GM12878 (cell line): ENCODE results near the gene GLTP. TPM values are rescaled to one million over a fixed set of nuclear protein-coding genes. Genes with fewer than 3 reads are reported as not detected.

ENCODE experiments used
- ATAC-seq: fragments of 200-7000 bp; cut with Tn5 transposase; 3 replicates; pipeline ENCODE4 v1.9.1; 2020; ENCODE audit warnings: mild to moderate bottlenecking, moderate library complexity
- BruUV-seq: library from RNA; stranded (reverse); fragments of 400-500 nt; replicated peaks from 2 replicates; lab custom pipeline; 2021; lab: Mats Ljungman, UMichigan
- CTCF ChIA-PET: fragments of 300-600 bp; sonication (Branson Sonifier 250); formaldehyde crosslinking; extraction: SDS; loops from one replicate; lab custom pipeline; 2021; ENCODE audit warnings: inconsistent platforms; lab: Yijun Ruan, JAX
- POLR2A ChIA-PET: fragments of 350-600 bp; formaldehyde crosslinking; extraction: SDS; loops from one replicate; lab custom pipeline; 2021; ENCODE audit warnings: inconsistent platforms; lab: Charles Lee
- RAD21 ChIA-PET: fragments of 300-600 bp; sonication (Branson Sonifier 250); formaldehyde crosslinking; loops from one replicate; lab custom pipeline; 2023; ENCODE audit warnings: antibody characterized with exemption; ENCODE audit not compliant: unreplicated experiment; lab: Charles Lee
- SMC1A ChIA-PET: fragments of 300-600 bp; sonication (Branson Sonifier 250); formaldehyde crosslinking; loops from one replicate; lab custom pipeline; 2023; ENCODE audit not compliant: unreplicated experiment, uncharacterized antibody; lab: Charles Lee
- DNase-seq: peaks from one replicate; pipeline ENCODE4 v3.0.0-alpha.2; 2011; ENCODE audit warnings: low read depth, low spot score
- FAIRE-seq: peaks from 3 replicates; lab custom pipeline; 2011; peaks lifted over from hg19 to GRCh38; lab: Jason Lieb, UNC
- H2AFZ ChIP-seq: 2 replicates; pipeline ENCODE4 v1.6.0; 2011; ENCODE audit warnings: low read depth, low read length, control low read depth; ENCODE audit not compliant: control insufficient read depth
- H3K27ac ChIP-seq: 2 replicates; pipeline ENCODE4 v1.5.1; 2011; ENCODE audit warnings: control low read depth; ENCODE audit not compliant: control insufficient read depth, insufficient read depth
- H3K27me3 ChIP-seq, 2 experiments: replicated peaks in 1 of 2; 2 replicates each; pipeline versions ENCODE4 v1.6.0 to v1.6.1; 2011; ENCODE audit warnings: low read length in 1 of 2; ENCODE audit not compliant: control insufficient read depth in 2 of 2, insufficient read depth in 2 of 2
- H3K36me3 ChIP-seq, 2 experiments: 2 replicates each; pipeline ENCODE4 v1.5.1; 2011; ENCODE audit warnings: low read length in 1 of 2; ENCODE audit not compliant: control insufficient read depth in 2 of 2, insufficient read depth in 2 of 2
- H3K4me1 ChIP-seq: 2 replicates; pipeline ENCODE4 v1.6.1; 2011; ENCODE audit warnings: mild to moderate bottlenecking, low read length, moderate library complexity, mixed read lengths; ENCODE audit not compliant: control insufficient read depth, insufficient read depth
- H3K4me2 ChIP-seq: 2 replicates; pipeline ENCODE4 v1.6.0; 2011; ENCODE audit warnings: control low read depth; ENCODE audit not compliant: control insufficient read depth, insufficient read depth
- H3K4me3 ChIP-seq: fragments of 200-600 bp; sonication (generic); 2 replicates; pipeline ENCODE4 v1.5.1; 2016
- H3K79me2 ChIP-seq: 2 replicates; pipeline ENCODE4 v1.6.0; 2011; ENCODE audit warnings: low read length; ENCODE audit not compliant: control insufficient read depth, insufficient read depth
- H3K9ac ChIP-seq: 2 replicates; pipeline ENCODE4 v1.8.0; 2011; ENCODE audit warnings: low read length, control low read depth, mixed read lengths; ENCODE audit not compliant: control insufficient read depth, insufficient read depth
- H3K9me3 ChIP-seq: replicated peaks from 3 replicates; pipeline ENCODE4 v1.5.1; 2011; ENCODE audit warnings: mild to moderate bottlenecking, low read length; ENCODE audit not compliant: control insufficient read depth, insufficient read depth
- H4K20me1 ChIP-seq: 2 replicates; pipeline ENCODE4 v1.6.0; 2011; ENCODE audit not compliant: control insufficient read depth, insufficient read depth
- CREB1 ChIP-seq: IDR thresholded peaks from 2 replicates; pipeline ENCODE4 v1.6.1; 2012; ENCODE audit warnings: low read depth, mild to moderate bottlenecking, inconsistent platforms
- EP300 ChIP-seq, 2 experiments: fragments of 150-350 bp in 1 of 2; IDR thresholded peaks; 2 replicates each; pipeline ENCODE4 v1.6.1; 2011 to 2012; ENCODE audit warnings: low read depth in 2 of 2, low read length in 2 of 2, borderline replicate concordance in 1 of 2, improper control_type of control experiment in 1 of 2, inconsistent platforms in 1 of 2; ENCODE audit not compliant: control insufficient read depth in 1 of 2
- IKZF2 ChIP-seq, 2 experiments: fragments of 450-650 bp; IDR thresholded peaks; 2 replicates each; pipeline ENCODE4 v1.6.1; 2017; ENCODE audit warnings: mild to moderate bottlenecking in 2 of 2, moderate library complexity in 2 of 2
- LARP7 ChIP-seq: fragments of 450-650 bp; IDR thresholded peaks from 2 replicates; pipeline ENCODE4 v1.6.1; 2017; ENCODE audit warnings: mild to moderate bottlenecking
- MEF2A ChIP-seq: IDR thresholded peaks from 2 replicates; pipeline ENCODE4 v1.6.1; 2011; ENCODE audit warnings: low read depth, mild to moderate bottlenecking, low read length, moderate library complexity; ENCODE audit not compliant: insufficient read depth
- MEF2B ChIP-seq: fragments of 450-650 bp; IDR thresholded peaks from 2 replicates; pipeline ENCODE4 v1.6.1; 2018; ENCODE audit warnings: mild to moderate bottlenecking, moderate library complexity; ENCODE audit not compliant: partially characterized antibody, poor library complexity, severe bottlenecking
- MYB ChIP-seq: fragments of 150-350 bp; IDR thresholded peaks from 2 replicates; pipeline ENCODE4 v1.6.1; 2014; ENCODE audit warnings: mild to moderate bottlenecking, low read depth, low read length, borderline replicate concordance
- NR2F1 ChIP-seq: fragments of 450-650 bp; conservative IDR thresholded peaks from 2 replicates; pipeline ENCODE4 v1.6.1; 2017; ENCODE audit warnings: mild to moderate bottlenecking
- PAX5 ChIP-seq: IDR thresholded peaks from 2 replicates; pipeline ENCODE4 v1.6.1; 2011; ENCODE audit warnings: low read depth, low read length, borderline replicate concordance
- RFX5 ChIP-seq: IDR thresholded peaks from 2 replicates; pipeline ENCODE4 v1.6.1; 2011; ENCODE audit warnings: low read depth, low read length, improper control_type of control experiment
- RUNX3 ChIP-seq: IDR thresholded peaks from 2 replicates; pipeline ENCODE4 v1.6.1; 2012; ENCODE audit warnings: low read length, inconsistent platforms
- SMARCA5 ChIP-seq: fragments of 450-650 bp; IDR thresholded peaks from 2 replicates; pipeline ENCODE4 v1.6.1; 2017; ENCODE audit warnings: mild to moderate bottlenecking
- SREBF1 ChIP-seq: IDR thresholded peaks from 2 replicates; pipeline ENCODE4 v1.6.1; 2012; ENCODE audit warnings: mild to moderate bottlenecking, low read length
- TCF12 ChIP-seq: IDR thresholded peaks from 2 replicates; pipeline ENCODE4 v1.6.1; 2011; ENCODE audit warnings: low read depth, mild to moderate bottlenecking, low read length
- ZSCAN29 ChIP-seq: fragments of 450-650 bp; IDR thresholded peaks from 2 replicates; pipeline ENCODE4 v1.6.1; 2017; ENCODE audit warnings: mild to moderate bottlenecking, moderate library complexity
- WGBS: methylation state at CpG from one replicate; pipeline ENCODE4 v1.1.6; 2016; ENCODE audit warnings: low lambda C conversion rate; ENCODE audit not compliant: insufficient replicate concordance, insufficient coverage; ENCODE audit errors: missing lambda C conversion rate; 5-methylcytosine and 5-hydroxymethylcytosine counted together
- in situ Hi-C: fragments of 300-500 bp; cut with MboI; formaldehyde crosslinking; loops from 9 replicates; pipeline ENCODE4 v1.14.3; 2018; ENCODE audit warnings: mixed read lengths
- intact Hi-C: fragments of 100-400 bp; cut with micrococcal nuclease; formaldehyde crosslinking; loops from one replicate; pipeline ENCODE4 v1.14.2; 2022; ENCODE audit not compliant: unreplicated experiment
- polyA plus RNA-seq, 11 experiments: library from polyadenylated mRNA; depleted of rRNA in 4 of 11; unstranded in 6 of 11; stranded (reverse) in 5 of 11; fragments of >200 nt; fragmentation: Nextera tagmentation in 4 of 11; fragmentation: Illumina TruSeq in 1 of 11; extraction: Ambion mirVana in 4 of 11; extraction: Trizol in 1 of 11; gene quantifications; 1 replicate in 1 of 11; 2 replicates in 10 of 11; pipeline versions ENCODE4 v1.2.1 to v1.2.3, GENCODE V29; 2011 to 2016; ENCODE audit warnings: inconsistent platforms in 2 of 11, missing spikeins in 2 of 11, low read depth in 1 of 11
- total RNA-seq, 4 experiments: library from RNA; depleted of rRNA in 3 of 4; stranded (reverse); fragments of >200 nt in 3 of 4; fragmentation: Illumina TruSeq in 1 of 4; extraction: Trizol in 1 of 4; gene quantifications; 2 replicates each; pipeline versions ENCODE4 v1.2.1 to v1.2.3, GENCODE V29; 2013 to 2021
- TF ChIP-seq, protein P1 (sequence below): fragments of 450-650 bp; formaldehyde crosslinking; IDR thresholded peaks from 2 replicates; pipeline ENCODE4 v1.4.0; 2020; ENCODE audit warnings: mild to moderate bottlenecking, moderate library complexity

GLTP gene
- total and polyA plus RNA-seq, 10 of the 15 experiments (the other 5 are each of a cell fraction or from before 2014, with no cell fraction given) = 16.8 to 44.0 (median 25.3) TPM

DNA sequence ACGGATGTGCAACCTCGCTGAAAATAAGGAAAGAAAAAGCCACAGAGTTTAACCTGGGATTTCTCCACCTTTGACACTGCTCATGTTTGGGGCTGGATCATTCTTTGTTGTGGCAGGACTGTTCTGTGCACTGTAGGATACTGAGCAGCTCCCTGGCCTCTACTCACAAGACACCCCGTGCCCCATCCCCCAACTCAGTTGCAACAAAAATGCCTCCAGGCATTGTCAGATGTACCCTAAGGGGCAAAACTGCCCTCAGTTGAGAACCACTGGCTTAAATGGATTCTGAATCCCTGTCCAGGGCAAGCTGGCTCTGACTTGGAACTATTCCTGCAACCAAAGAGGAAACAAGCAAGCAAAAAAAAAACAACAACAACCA, 2.1 kb downstream of the GLTP start:
- CTCF ChIA-PET = interaction anchor here (1.1 to 4.4 kb wide), 10 partner anchors 11 to 446 kb away, joined by 3 to 55 read pairs (median 4); partner anchors contain the start of gene TCHP
- H3K27ac ChIP-seq = no peak overlapping the region
- no peak overlapping the region for H2AFZ ChIP-seq
- intact Hi-C loops = no loop called here
- no peak for TF ChIP-seq MEF2A
- TF ChIP-seq CREB1 = no peak
- no peak for TF ChIP-seq IKZF2 (IDR thresholded peaks at IDR 0.05)
- TF ChIP-seq RUNX3 = no peak
- TF ChIP-seq MEF2B = no peak
- TF ChIP-seq RFX5 = no peak
- TF ChIP-seq EP300 (IDR thresholded peaks at IDR 0.05; ENCODE audit: borderline replicate concordance in 1 of 2, control insufficient read depth in 1 of 2, low read depth in 2 of 2, low read length in 2 of 2) = no peak
- no peak for TF ChIP-seq LARP7
- no peak for TF ChIP-seq PAX5
- no peak for TF ChIP-seq MYB
- no peak for TF ChIP-seq TCF12
- TF ChIP-seq SMARCA5 = no peak
- TF ChIP-seq ZSCAN29 = no peak
- no peak for TF ChIP-seq NR2F1
- no peak for TF ChIP-seq SREBF1
- TF ChIP-seq, protein P1, sequence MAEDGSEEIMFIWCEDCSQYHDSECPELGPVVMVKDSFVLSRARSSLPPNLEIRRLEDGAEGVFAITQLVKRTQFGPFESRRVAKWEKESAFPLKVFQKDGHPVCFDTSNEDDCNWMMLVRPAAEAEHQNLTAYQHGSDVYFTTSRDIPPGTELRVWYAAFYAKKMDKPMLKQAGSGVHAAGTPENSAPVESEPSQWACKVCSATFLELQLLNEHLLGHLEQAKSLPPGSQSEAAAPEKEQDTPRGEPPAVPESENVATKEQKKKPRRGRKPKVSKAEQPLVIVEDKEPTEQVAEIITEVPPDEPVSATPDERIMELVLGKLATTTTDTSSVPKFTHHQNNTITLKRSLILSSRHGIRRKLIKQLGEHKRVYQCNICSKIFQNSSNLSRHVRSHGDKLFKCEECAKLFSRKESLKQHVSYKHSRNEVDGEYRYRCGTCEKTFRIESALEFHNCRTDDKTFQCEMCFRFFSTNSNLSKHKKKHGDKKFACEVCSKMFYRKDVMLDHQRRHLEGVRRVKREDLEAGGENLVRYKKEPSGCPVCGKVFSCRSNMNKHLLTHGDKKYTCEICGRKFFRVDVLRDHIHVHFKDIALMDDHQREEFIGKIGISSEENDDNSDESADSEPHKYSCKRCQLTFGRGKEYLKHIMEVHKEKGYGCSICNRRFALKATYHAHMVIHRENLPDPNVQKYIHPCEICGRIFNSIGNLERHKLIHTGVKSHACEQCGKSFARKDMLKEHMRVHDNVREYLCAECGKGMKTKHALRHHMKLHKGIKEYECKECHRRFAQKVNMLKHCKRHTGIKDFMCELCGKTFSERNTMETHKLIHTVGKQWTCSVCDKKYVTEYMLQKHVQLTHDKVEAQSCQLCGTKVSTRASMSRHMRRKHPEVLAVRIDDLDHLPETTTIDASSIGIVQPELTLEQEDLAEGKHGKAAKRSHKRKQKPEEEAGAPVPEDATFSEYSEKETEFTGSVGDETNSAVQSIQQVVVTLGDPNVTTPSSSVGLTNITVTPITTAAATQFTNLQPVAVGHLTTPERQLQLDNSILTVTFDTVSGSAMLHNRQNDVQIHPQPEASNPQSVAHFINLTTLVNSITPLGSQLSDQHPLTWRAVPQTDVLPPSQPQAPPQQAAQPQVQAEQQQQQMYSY (CRISPR knock-in tag) = no peak
- TF ChIP-seq, all 136 proteins: peak for 0
- Histone ChIP-seq H3K4me3 (no peak overlapping the region), H3K4me1 (peaks cover 29% of the 10 kb centered on the region), H3K9ac (no peak overlapping the region), H3K9me3 (no peaks in the 10 kb centered on the region), H3K27me3 (no peaks in the 10 kb centered on the region), H3K36me3 (no peaks in the 10 kb centered on the region), H3K79me2 (peaks cover 10% of the 10 kb centered on the region), H3K4me2 (peak overlapping the region; percentile 92), H4K20me1 (0 out of 2 replicates have a peak, but pooled peaks cover 2% of the 10 kb centered on the region)
- FAIRE-seq (no peak), ATAC-seq (no peak), DNase-seq (no peak)
- BruUV-seq = TSS peak; percentile 56
- WGBS = 95% methylated on average over 3 of the region's 3 CpGs
- ChIA-PET SMC1A (interaction anchor here (0.7 to 6.0 kb wide), 5 partner anchors 11 to 306 kb away, joined by 3 to 47 read pairs (median 12); no protein-coding TSS in a partner anchor), RAD21 (interaction anchor here (0.7 to 2.8 kb wide), 5 partner anchors 10 to 32 kb away, joined by 3 to 17 read pairs (median 3); no protein-coding TSS in a partner anchor), POLR2A (interaction anchor here (0.6 kb wide), 1 partner anchor 796 kb away, joined by 3 read pairs; no protein-coding TSS in a partner anchor)
- in situ Hi-C loops = loop anchor here (5.0 kb wide), 1 partner anchor 76 kb away; no protein-coding TSS in a partner anchor
